Measurements from ENCODE around the gene GRSF1. TPM values are rescaled to one million over a fixed set of nuclear protein-coding genes. Genes with fewer than 3 reads are reported as not detected.

The GRSF1 gene
- total RNA-seq, 2 donors from 2014 or later = 107 to 132 TPM

DNA sequence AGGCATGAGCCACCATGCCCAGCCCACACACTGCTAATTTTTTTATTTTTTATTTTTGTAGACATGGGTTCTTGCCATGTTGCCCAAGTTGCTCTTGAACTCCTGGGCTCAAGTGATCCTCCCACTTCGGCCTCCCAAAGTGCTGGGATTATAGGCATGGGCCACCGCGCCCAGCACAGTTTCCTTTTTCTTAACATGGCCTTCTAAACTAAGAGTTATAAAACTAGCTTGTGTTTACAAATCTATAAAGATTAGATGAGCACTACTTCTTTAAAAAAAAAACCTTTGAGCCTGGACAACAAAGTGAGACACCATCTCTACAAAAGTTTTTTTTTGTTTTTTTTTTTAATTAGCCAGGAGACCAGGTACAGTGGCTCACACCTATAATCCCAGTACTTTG lies 10.7 kb downstream of the GRSF1 start:
- Mint-ChIP-seq H3K27ac (no peak overlapping the region), H3K36me3 (ENCODE audit: insufficient read depth in 2 of 2) (peaks cover 15 to 46% of the 10 kb centered on the region in 2 donors), H3K27me3 (ENCODE audit: low read depth) (no peaks in the 10 kb centered on the region), H3K9me3 (no peaks in the 10 kb centered on the region), H3K4me1 (ENCODE audit: low read depth) (peaks cover 11% of the 10 kb centered on the region), H3K4me3 (no peak overlapping the region)
- DNase-seq (no peak), ATAC-seq (replicated peaks in 1 of 2) (no peak)

DNA sequence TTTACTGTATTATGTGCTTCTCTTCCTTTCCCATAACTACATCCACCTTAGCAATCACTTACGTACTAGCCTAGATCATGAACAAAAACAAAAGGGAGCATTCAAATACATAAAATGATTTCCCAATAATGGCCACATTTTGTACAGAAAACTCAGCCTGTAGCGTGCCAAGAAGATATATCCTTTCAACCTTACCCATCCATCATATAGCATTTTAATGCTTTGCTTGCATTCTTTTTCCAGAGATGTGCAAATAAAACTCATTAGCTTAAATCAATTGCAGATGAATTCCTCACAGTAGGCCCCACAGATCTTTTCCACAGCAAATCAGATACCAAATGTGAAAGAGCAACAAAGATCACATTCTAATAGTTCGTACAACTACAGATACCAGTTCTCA lies 20.8 kb downstream of the GRSF1 start:
- ATAC-seq (replicated peaks in 1 of 2) (no peak), DNase-seq (no peak)
- H3K27ac Mint-ChIP-seq = no peak overlapping the region
- no peak overlapping the region for H3K4me3 Mint-ChIP-seq
- H3K27me3 Mint-ChIP-seq (ENCODE audit: low read depth) = no peaks in the 10 kb centered on the region
- no peaks in the 10 kb centered on the region for H3K9me3 Mint-ChIP-seq
- peaks cover 10 to 31% of the 10 kb centered on the region in 2 donors for H3K36me3 Mint-ChIP-seq (ENCODE audit: insufficient read depth in 2 of 2)
- peaks cover 15% of the 10 kb centered on the region for H3K4me1 Mint-ChIP-seq (ENCODE audit: low read depth)

DNA sequence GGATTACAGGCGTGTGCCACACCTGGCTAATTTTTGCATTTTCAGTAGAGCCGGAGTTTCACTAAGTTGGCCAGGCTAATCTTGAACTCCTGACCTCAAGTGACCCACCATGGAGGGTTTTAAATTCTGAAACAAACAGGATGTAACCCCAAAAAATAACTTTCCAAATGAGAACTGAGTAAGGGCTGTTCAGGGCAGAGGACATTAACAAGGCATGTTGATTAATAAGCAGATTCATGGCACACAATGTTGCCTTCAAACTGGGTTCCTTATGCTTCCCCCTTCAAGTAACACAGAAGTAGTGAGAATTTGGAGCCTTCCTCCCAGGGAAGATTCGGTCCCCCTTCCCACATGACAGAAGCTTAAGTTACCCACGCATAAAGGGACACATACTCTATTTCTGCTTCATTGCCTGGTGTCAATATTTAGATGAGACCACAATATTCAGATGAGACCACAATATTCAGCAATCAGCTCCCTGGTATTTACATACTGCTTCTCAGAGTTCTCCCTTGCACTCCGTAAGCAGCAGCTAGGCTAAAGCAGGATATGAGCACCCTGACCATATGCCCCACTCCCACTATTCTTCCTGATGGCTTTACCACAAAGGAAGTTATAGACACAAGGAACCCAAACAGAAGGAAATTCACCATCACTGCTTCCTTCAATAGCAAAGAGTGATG lies 21.4 kb downstream of the GRSF1 start:
- H3K36me3 Mint-ChIP-seq (ENCODE audit: insufficient read depth in 2 of 2) = peaks cover 10 to 30% of the 10 kb centered on the region in 2 donors

GRCh38 chr4:70816894-70817293 lies 22.8 kb downstream of the GRSF1 start:
- Mint-ChIP-seq H3K4me3 (no peak overlapping the region), H3K36me3 (ENCODE audit: insufficient read depth in 2 of 2) (peaks cover 10 to 26% of the 10 kb centered on the region in 2 donors), H3K4me1 (ENCODE audit: low read depth) (peaks cover 15% of the 10 kb centered on the region), H3K27me3 (ENCODE audit: low read depth) (no peaks in the 10 kb centered on the region), H3K9me3 (no peaks in the 10 kb centered on the region), H3K27ac (no peak overlapping the region)
- DNase-seq = no peak
- no peak for ATAC-seq (replicated peaks in 1 of 2)

More for the DNA sequence above, 21.4 kb downstream of the GRSF1 start:
- H3K9me3 Mint-ChIP-seq = no peaks in the 10 kb centered on the region
- H3K4me1 Mint-ChIP-seq (ENCODE audit: low read depth) = peaks cover 15% of the 10 kb centered on the region
- H3K27me3 Mint-ChIP-seq (ENCODE audit: low read depth) = no peaks in the 10 kb centered on the region
- DNase-seq = no peak
- H3K27ac Mint-ChIP-seq = no peak overlapping the region
- no peak overlapping the region for H3K4me3 Mint-ChIP-seq
- ATAC-seq (replicated peaks in 1 of 2) = no peak

DNA sequence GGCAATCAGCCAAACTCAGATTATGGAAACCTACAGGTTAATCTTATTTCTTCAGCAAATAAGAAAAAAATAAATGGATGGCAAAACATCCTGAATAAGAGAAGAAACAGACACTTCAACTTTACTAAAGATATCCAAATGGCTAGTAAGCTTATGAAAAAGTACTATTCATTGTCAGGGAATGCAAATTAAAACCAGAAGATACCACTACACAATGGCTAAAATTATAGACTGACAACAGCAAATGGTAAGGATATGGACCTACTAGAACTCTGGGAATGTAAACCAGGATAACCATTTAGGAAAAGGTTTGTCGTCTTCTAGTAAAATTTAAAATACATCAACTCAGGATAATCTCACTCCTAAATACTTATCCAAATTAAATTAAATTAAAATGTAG lies 24.3 kb downstream of the GRSF1 start:
- no peaks in the 10 kb centered on the region for H3K27me3 Mint-ChIP-seq (ENCODE audit: low read depth)
- peak overlapping the region; percentile 37 for H3K27ac Mint-ChIP-seq

DNA sequence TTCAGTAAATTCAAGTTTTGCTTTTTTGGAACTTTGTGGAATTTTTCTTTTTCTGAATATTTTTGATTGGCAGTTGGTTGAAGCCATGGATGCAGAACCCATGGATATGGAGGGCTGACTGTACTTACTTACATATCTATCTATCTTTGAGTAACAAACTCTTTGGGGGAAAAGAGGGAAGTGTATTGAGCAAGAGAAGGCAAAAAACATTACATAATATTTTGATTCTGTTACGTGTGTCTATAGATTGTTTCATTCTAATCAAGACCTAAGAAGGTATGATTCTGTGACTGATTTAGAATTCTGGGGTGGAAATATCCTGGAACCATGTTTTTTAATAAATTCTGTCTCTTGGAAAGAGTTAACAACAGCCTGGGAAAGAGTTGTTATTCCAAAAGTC lies 31.5 kb downstream of the GRSF1 start:
- H3K27me3 Mint-ChIP-seq (ENCODE audit: low read depth) = no peaks in the 10 kb centered on the region
- no peaks in the 10 kb centered on the region for H3K36me3 Mint-ChIP-seq (ENCODE audit: insufficient read depth in 2 of 2)
- peaks cover 2% of the 10 kb centered on the region for H3K4me1 Mint-ChIP-seq (ENCODE audit: low read depth)
- ATAC-seq (replicated peaks in 1 of 2) (no peak), DNase-seq (no peak)
- no peak overlapping the region for H3K27ac Mint-ChIP-seq
- H3K4me3 Mint-ChIP-seq = no peak overlapping the region
- H3K9me3 Mint-ChIP-seq = peaks cover 0 to 2% of the 10 kb centered on the region in 2 donors

More for the DNA sequence above, 24.3 kb downstream of the GRSF1 start:
- DNase-seq (no peak), ATAC-seq (replicated peaks in 1 of 2) (no peak)
- Mint-ChIP-seq H3K4me1 (ENCODE audit: low read depth) (peaks cover 15% of the 10 kb centered on the region), H3K4me3 (no peak overlapping the region), H3K36me3 (ENCODE audit: insufficient read depth in 2 of 2) (peaks cover 10 to 20% of the 10 kb centered on the region in 2 donors), H3K9me3 (no peaks in the 10 kb centered on the region)

DNA sequence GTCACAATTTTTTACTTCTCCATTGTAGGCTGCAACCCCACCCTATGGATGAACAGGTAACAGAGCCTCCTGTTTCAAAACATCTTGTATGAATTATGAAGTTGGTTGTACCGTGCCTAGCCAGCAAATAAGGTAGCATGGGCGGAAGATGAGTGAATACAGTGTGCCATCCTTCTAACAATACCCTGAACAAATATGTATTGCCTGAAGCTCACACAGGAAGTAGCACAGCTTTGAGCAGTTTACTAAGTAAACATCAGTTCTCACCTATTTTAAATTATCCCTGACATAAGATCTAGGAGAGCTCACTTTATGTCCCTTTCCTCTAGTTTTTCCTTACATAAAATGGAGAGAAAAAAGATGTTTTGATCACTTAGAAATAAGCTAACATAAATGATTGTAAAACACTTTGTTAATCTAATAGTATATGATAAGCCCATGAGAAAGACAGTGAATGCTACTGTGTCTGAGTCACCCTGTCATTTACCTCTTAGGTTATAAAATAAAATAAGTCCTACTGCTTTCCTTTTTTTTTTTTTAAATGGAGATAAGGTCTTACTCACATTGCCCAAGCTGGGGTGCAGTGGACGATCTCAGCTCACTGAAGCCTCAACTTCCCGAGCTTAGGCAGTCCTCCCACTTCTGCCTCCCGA lies 36.6 kb downstream of the GRSF1 start:
- H3K27me3 Mint-ChIP-seq (ENCODE audit: low read depth) = no peaks in the 10 kb centered on the region
- no peak overlapping the region for H3K27ac Mint-ChIP-seq
- no peak for ATAC-seq (replicated peaks in 1 of 2)
- peaks cover 28% of the 10 kb centered on the region for H3K4me1 Mint-ChIP-seq (ENCODE audit: low read depth)
- no peaks in the 10 kb centered on the region for H3K9me3 Mint-ChIP-seq
- no peaks in the 10 kb centered on the region for H3K36me3 Mint-ChIP-seq (ENCODE audit: insufficient read depth in 2 of 2)
- no peak for DNase-seq
- no peak overlapping the region for H3K4me3 Mint-ChIP-seq

- H3K36me3 Mint-ChIP-seq (ENCODE audit: insufficient read depth in 2 of 2) = peaks cover 0 to 3% of the 10 kb centered on the region in 2 donors
- H3K27ac Mint-ChIP-seq = peak overlapping the region; percentile 3
- peak overlapping the region in 1 of 2 donors; percentile 32 for H3K4me3 Mint-ChIP-seq
- H3K9me3 Mint-ChIP-seq = no peaks in the 10 kb centered on the region
- ATAC-seq (replicated peaks in 1 of 2) (peak; percentile 97 to 98), DNase-seq (peak; percentile 21 to 39)
- no peaks in the 10 kb centered on the region for H3K27me3 Mint-ChIP-seq (ENCODE audit: low read depth)
- peaks cover 28% of the 10 kb centered on the region for H3K4me1 Mint-ChIP-seq (ENCODE audit: low read depth)
Observed at GRCh38 chr4:70801265-70801809, 38.4 kb downstream of the GRSF1 start.

DNA sequence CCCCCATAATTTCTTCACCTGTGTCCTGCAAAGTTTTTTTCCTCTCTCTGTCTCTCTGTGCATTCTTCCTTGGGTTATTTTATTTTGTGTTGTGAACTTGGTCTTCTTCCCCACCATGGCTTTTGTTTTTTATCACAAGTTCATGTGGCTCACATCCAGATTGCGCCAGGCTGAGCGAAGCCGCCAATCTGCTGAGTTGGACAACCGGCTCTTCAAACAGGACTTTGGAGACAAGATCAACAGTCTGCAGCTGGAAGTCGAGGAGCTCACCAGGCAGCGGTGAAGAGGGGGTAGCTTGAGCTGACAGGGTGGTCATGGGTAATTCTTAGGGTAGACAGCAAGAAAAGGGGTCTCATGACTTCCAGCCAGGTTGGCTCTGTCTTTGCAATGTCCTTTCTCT lies 46.1 kb downstream of the GRSF1 start:
- DNase-seq (no peak), ATAC-seq (replicated peaks in 1 of 2) (no peak)
- Mint-ChIP-seq H3K9me3 (no peaks in the 10 kb centered on the region), H3K4me3 (no peak overlapping the region), H3K36me3 (ENCODE audit: insufficient read depth in 2 of 2) (peaks cover 0 to 3% of the 10 kb centered on the region in 2 donors), H3K27me3 (ENCODE audit: low read depth) (no peaks in the 10 kb centered on the region), H3K4me1 (ENCODE audit: low read depth) (no peaks in the 10 kb centered on the region), H3K27ac (no peak overlapping the region)

GRCh38 chr4:70788733-70789132 lies 51.0 kb downstream of the GRSF1 start:
- ATAC-seq (replicated peaks in 1 of 2) = no peak
- Mint-ChIP-seq H3K27me3 (ENCODE audit: low read depth) (no peaks in the 10 kb centered on the region), H3K27ac (no peak overlapping the region), H3K4me3 (no peak overlapping the region), H3K4me1 (ENCODE audit: low read depth) (no peaks in the 10 kb centered on the region), H3K36me3 (ENCODE audit: insufficient read depth in 2 of 2) (peaks cover 0 to 2% of the 10 kb centered on the region in 2 donors), H3K9me3 (no peaks in the 10 kb centered on the region)
- DNase-seq = no peak

DNA sequence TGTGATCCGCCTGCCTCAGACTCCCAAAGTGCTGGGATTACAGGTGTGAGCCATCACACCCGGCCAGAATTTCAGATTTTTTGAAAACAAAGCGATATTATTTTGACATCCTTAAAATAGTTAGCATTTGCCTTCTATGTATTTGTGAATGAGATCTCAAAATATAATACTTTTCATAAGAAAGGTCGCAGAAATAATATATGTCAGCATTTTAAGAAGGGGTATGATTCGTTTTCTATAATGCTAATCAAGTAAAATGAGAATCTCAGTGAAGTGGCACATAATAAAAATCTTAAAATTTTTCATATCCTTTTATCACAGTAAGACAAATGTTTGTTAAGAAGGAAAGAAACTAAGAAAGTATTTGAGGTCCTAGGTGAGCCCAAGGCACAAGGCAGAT lies 52.2 kb downstream of the GRSF1 start:
- Mint-ChIP-seq H3K9me3 (no peaks in the 10 kb centered on the region), H3K4me1 (ENCODE audit: low read depth) (no peaks in the 10 kb centered on the region), H3K27me3 (ENCODE audit: low read depth) (no peaks in the 10 kb centered on the region), H3K27ac (no peak overlapping the region), H3K4me3 (no peak overlapping the region), H3K36me3 (ENCODE audit: insufficient read depth in 2 of 2) (peaks cover 0 to 3% of the 10 kb centered on the region in 2 donors)
- ATAC-seq (replicated peaks in 1 of 2) = no peak
- no peak for DNase-seq

GRCh38 chr4:70783096-70783495 lies 56.6 kb downstream of the GRSF1 start:
- peaks cover 0 to 3% of the 10 kb centered on the region in 2 donors for H3K36me3 Mint-ChIP-seq (ENCODE audit: insufficient read depth in 2 of 2)
- H3K4me3 Mint-ChIP-seq = no peak overlapping the region
- no peak overlapping the region for H3K27ac Mint-ChIP-seq
- ATAC-seq (replicated peaks in 1 of 2) = no peak
- no peak for DNase-seq
- H3K4me1 Mint-ChIP-seq (ENCODE audit: low read depth) = no peaks in the 10 kb centered on the region
- no peaks in the 10 kb centered on the region for H3K9me3 Mint-ChIP-seq
- no peaks in the 10 kb centered on the region for H3K27me3 Mint-ChIP-seq (ENCODE audit: low read depth)

DNA sequence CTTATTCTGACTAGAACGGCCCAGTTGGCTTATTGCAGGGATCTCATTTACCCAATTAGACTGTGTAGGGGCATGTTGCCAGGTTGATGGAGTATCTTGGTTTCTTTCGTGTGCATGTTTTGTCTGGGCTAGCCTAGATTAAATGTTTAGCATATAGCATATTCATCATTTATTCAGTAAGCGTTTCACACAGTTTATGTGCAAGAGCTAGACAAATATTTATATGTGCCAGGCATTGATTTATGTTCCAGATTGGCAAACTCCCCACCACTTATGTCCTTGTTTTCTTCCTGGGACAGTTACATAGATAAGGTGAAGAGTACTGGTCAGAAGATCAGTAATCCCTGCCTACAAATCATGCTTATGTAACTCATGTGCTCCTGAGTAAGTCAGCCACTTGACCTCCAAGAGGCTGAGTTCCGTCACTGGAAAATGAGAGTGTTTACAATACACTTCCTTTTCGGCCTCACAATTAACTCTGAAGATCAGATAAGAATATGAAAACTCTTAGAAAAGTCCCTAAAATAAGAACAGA lies 60.7 kb downstream of the GRSF1 start:
- Mint-ChIP-seq H3K9me3 (no peaks in the 10 kb centered on the region), H3K4me1 (ENCODE audit: low read depth) (no peaks in the 10 kb centered on the region), H3K36me3 (ENCODE audit: insufficient read depth in 2 of 2) (peaks cover 0 to 3% of the 10 kb centered on the region in 2 donors), H3K4me3 (no peak overlapping the region), H3K27me3 (ENCODE audit: low read depth) (no peaks in the 10 kb centered on the region), H3K27ac (no peak overlapping the region)
- ATAC-seq (replicated peaks in 1 of 2) = no peak
- DNase-seq = no peak
